ENCODE measurements around the gene UNC45A.

DNA sequence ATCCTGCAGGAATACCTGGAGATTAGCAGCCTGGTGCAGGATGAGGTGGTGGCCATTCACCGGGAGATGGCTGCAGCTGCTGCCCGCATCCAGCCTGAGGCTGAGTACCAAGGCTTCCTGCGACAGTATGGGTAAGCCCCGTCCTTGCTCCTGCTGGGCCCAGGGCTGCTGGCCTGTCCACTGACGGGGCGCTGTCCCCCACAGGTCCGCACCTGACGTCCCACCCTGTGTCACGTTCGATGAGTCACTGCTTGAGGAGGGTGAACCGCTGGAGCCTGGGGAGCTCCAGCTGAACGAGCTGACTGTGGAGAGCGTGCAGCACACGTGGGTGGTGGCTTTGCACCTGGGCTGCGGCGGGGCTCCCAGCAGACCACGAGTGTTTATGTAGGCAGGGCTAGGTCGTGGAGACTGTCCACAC is 45.8 kb upstream of the UNC45A start:
- TF ChIP-seq, protein P1, sequence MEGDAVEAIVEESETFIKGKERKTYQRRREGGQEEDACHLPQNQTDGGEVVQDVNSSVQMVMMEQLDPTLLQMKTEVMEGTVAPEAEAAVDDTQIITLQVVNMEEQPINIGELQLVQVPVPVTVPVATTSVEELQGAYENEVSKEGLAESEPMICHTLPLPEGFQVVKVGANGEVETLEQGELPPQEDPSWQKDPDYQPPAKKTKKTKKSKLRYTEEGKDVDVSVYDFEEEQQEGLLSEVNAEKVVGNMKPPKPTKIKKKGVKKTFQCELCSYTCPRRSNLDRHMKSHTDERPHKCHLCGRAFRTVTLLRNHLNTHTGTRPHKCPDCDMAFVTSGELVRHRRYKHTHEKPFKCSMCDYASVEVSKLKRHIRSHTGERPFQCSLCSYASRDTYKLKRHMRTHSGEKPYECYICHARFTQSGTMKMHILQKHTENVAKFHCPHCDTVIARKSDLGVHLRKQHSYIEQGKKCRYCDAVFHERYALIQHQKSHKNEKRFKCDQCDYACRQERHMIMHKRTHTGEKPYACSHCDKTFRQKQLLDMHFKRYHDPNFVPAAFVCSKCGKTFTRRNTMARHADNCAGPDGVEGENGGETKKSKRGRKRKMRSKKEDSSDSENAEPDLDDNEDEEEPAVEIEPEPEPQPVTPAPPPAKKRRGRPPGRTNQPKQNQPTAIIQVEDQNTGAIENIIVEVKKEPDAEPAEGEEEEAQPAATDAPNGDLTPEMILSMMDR (IDR thresholded peaks at IDR 0.05): no peak
- no peak for TF ChIP-seq POLR2A (IDR thresholded peaks at IDR 0.05)
